RWPE2 (cell line): ENCODE results near the gene POLDIP3.

Source experiments
- ATAC-seq: fragments of 200-7000 bp; cut with Tn5 transposase; 3 replicates; pipeline ENCODE4 v1.9.1; 2021; ENCODE audit warnings: low read depth
- DNase-seq: peaks from one replicate; pipeline ENCODE4 v3.0.0-alpha.2; 2020; ENCODE audit warnings: low spot score
- H3K27ac ChIP-seq: fragments of 450-650 bp; 2 replicates; pipeline ENCODE4 v1.5.1; 2017; ENCODE audit warnings: mild to moderate bottlenecking; ENCODE audit not compliant: poor library complexity, severe bottlenecking
- H3K27me3 ChIP-seq: fragments of 250-450 bp; sonication (Bioruptor Pico); 2 replicates; pipeline ENCODE4 v1.5.1; 2021; ENCODE audit warnings: mild to moderate bottlenecking, moderate library complexity; ENCODE audit not compliant: insufficient read depth, poor library complexity, severe bottlenecking
- H3K36me3 ChIP-seq: fragments of 250-450 bp; sonication (Bioruptor Pico); 2 replicates; pipeline ENCODE4 v1.5.1; 2020; ENCODE audit warnings: low read depth, mild to moderate bottlenecking, moderate library complexity
- H3K4me1 ChIP-seq: fragments of 250-450 bp; sonication (Bioruptor Pico); 2 replicates; pipeline ENCODE4 v1.5.1; 2021; ENCODE audit warnings: mild to moderate bottlenecking, moderate library complexity; ENCODE audit not compliant: insufficient read depth, poor library complexity, severe bottlenecking
- H3K4me3 ChIP-seq: fragments of 250-450 bp; sonication (Bioruptor Pico); 2 replicates; pipeline ENCODE4 v1.5.1; 2021; ENCODE audit warnings: mild to moderate bottlenecking, moderate library complexity; ENCODE audit not compliant: severe bottlenecking
- H3K9me3 ChIP-seq: fragments of 250-450 bp; sonication (Bioruptor Pico); 2 replicates; pipeline ENCODE4 v1.5.1; 2021; ENCODE audit warnings: mild to moderate bottlenecking, moderate library complexity; ENCODE audit not compliant: severe bottlenecking
- TF ChIP-seq, protein P1 (sequence below): fragments of 450-650 bp; IDR thresholded peaks from one replicate; pipeline ENCODE4 v1.5.1; 2017; ENCODE audit warnings: mild to moderate bottlenecking, moderate library complexity; ENCODE audit not compliant: poor library complexity, severe bottlenecking

POLDIP3 gene

DNA sequence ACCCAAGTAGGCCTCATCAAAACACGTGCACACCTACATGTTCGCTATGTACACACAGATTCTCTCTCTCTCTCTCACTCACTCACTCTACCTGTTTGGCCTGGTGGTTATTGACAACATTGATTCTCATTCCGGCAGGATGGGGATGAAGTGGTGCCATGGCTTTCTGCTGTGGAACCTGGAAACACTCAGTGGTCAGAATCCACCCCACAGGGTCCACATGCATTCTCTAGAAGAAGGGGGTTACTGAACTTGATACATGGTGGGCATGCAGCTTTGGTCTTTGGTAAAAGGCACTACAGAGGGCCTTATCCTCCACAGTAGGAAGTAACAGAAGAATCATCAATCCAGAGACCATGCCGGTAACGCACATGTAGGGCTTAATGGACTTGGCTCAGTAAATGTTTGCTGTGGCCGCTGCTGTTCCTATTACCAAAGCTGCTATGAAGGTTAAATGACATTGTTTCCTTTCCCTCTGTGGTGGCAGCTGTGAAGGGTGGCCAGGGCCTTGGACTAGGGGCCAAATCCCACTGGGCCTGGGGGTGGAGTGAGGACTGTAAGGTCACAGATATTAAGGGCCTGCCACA, 12.7 kb downstream of the POLDIP3 start:
- TF ChIP-seq, protein P1, sequence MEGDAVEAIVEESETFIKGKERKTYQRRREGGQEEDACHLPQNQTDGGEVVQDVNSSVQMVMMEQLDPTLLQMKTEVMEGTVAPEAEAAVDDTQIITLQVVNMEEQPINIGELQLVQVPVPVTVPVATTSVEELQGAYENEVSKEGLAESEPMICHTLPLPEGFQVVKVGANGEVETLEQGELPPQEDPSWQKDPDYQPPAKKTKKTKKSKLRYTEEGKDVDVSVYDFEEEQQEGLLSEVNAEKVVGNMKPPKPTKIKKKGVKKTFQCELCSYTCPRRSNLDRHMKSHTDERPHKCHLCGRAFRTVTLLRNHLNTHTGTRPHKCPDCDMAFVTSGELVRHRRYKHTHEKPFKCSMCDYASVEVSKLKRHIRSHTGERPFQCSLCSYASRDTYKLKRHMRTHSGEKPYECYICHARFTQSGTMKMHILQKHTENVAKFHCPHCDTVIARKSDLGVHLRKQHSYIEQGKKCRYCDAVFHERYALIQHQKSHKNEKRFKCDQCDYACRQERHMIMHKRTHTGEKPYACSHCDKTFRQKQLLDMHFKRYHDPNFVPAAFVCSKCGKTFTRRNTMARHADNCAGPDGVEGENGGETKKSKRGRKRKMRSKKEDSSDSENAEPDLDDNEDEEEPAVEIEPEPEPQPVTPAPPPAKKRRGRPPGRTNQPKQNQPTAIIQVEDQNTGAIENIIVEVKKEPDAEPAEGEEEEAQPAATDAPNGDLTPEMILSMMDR = no peak
- Histone ChIP-seq H3K36me3 (peaks cover 74% of the 10 kb centered on the region), H3K4me3 (no peak overlapping the region), H3K9me3 (no peaks in the 10 kb centered on the region), H3K27ac (no peak overlapping the region), H3K4me1 (no peaks in the 10 kb centered on the region), H3K27me3 (no peaks in the 10 kb centered on the region)
- no peak for DNase-seq
- no peak for ATAC-seq

DNA sequence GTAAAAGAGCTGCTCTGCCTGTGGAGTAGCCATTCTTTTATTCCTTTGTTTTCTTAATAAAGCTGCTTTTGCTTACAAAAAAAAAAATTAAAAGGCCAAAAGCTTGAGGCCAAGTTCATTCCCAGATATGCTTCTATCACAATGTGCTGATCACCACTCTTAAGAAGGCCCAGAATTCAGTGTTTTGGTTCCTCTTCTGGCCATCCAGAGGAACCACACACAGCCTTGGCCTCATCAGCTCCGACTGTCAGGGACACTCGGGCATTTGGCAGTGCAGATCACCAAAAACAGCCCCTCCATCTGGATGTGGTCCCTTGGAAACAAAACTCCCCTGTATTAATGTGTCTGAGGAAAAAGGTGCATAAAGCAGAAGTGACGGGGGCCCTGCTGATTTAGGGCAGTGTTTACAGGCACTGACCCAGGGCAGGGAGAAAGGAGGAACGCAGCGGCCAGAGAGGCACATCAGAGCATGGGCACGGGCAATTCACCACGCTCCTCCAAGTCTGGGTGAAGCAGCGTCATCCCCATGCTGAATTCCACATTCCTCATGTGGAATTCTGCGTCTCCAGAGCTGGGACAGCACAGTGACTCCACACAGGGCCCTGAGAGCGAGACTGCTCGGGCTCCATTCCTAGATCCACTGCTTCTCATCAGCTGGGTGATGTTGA, 17.7 kb downstream of the POLDIP3 start:
- H3K27ac ChIP-seq = no peak overlapping the region
- DNase-seq (no peak), ATAC-seq (no peak)
- TF ChIP-seq, protein P1 = no peak
- peaks cover 91% of the 10 kb centered on the region for H3K36me3 ChIP-seq
- H3K27me3 ChIP-seq = no peaks in the 10 kb centered on the region
- no peak overlapping the region for H3K4me3 ChIP-seq
- H3K4me1 ChIP-seq = no peaks in the 10 kb centered on the region
- H3K9me3 ChIP-seq = no peaks in the 10 kb centered on the region

DNA sequence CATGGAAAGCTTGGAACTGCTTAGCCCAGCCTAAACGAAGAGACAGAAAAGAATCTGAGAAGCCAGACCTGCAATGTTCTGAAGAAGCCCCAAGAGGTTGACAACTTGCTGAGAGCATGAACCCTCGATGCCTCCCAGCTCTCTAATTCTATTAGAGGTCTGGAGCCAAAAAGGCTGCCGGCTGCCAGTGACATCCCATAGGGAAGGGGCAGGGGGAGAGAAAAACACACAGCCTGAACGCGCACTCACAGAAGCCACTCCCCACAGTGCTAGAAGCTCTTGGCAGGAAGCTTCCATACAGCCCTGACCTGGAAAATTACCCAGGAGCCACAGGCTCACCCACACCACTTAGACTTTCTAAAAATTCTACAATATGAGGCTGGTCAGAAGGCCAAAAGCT, 18.3 kb downstream of the POLDIP3 start:
- Histone ChIP-seq H3K27ac (no peak overlapping the region), H3K36me3 (peaks cover 91% of the 10 kb centered on the region)

DNA sequence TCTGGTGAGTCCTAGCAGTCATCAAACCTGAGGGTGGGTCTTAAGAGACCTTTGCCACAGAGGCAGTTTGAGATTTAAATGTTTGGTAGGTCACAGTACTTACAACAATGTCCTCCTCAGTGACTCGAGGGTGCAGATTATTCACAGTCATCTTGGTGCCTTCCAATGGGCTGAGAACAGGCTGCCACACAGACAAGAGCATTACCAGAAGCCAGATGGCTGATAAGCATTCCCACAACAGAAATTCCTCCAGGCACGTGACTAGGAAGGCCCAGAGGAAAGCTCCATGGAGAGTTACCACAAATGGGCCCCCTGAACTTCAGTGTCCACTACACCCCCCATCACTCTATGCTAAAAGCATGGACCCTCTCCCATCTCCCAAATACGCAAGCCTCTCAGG, 19.2 kb downstream of the POLDIP3 start:
- no peak overlapping the region for H3K27ac ChIP-seq
- TF ChIP-seq, protein P1 = no peak
- H3K36me3 ChIP-seq = peaks cover 92% of the 10 kb centered on the region
- H3K4me1 ChIP-seq = no peaks in the 10 kb centered on the region
- no peaks in the 10 kb centered on the region for H3K9me3 ChIP-seq
- ATAC-seq (no peak), DNase-seq (no peak)
- no peaks in the 10 kb centered on the region for H3K27me3 ChIP-seq
- H3K4me3 ChIP-seq = no peak overlapping the region

More for the DNA sequence above, 18.3 kb downstream of the POLDIP3 start:
- no peak for DNase-seq
- no peaks in the 10 kb centered on the region for H3K27me3 ChIP-seq
- TF ChIP-seq, protein P1 = no peak
- no peaks in the 10 kb centered on the region for H3K9me3 ChIP-seq
- no peak overlapping the region for H3K4me3 ChIP-seq
- ATAC-seq = no peak
- no peaks in the 10 kb centered on the region for H3K4me1 ChIP-seq

DNA sequence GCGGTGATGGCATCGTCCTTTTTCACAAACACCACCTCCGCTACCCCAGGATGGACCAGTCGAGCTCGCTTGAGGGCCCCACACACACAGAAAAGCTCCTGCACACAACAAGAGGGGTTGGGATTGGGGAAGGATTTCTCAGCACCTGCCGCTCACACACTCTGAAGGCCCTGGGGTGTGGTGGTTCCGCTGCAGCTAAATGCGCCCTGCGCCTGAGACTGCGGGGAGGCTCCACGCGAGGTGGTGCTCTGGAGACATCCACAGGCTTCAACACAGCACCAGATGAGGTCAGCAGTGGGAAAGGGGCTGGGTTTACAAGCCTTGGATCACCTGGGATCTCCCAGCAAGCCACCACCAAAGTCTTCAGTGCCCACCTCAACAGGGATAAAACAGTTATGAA, 22.7 kb downstream of the POLDIP3 start:
- TF ChIP-seq, protein P1 = no peak
- no peaks in the 10 kb centered on the region for H3K4me1 ChIP-seq
- no peak for DNase-seq
- H3K27me3 ChIP-seq = no peaks in the 10 kb centered on the region
- peaks cover 94% of the 10 kb centered on the region for H3K36me3 ChIP-seq
- no peak for ATAC-seq
- no peak overlapping the region for H3K27ac ChIP-seq
- no peak overlapping the region for H3K4me3 ChIP-seq
- H3K9me3 ChIP-seq = no peaks in the 10 kb centered on the region
